Hematopoietic multipotent progenitor cell treated with erythropoietin and hydrocortisone succinate and interleukin-3 and kit ligand, for 4 days (in vitro differentiated cells): ENCODE data around the gene ZSCAN30.
A peak's percentile ranks its signal among the peaks of the same experiment; 100 is the strongest.

Source experiments
- DNase-seq: peaks from one replicate; pipeline ENCODE4 v3.0.0-alpha.2; 2015

Gene ZSCAN30

GRCh38 chr18:35278085-35278484 is 11.9 kb downstream of the ZSCAN30 start:
- no peak for DNase-seq

GRCh38 chr18:35277633-35278032 is 12.4 kb downstream of the ZSCAN30 start:
- DNase-seq: no peak

GRCh38 chr18:35276267-35276666 is 13.8 kb downstream of the ZSCAN30 start:
- no peak for DNase-seq

- no peak for DNase-seq
Measured at GRCh38 chr18:35271656-35272055, 18.4 kb downstream of the ZSCAN30 start.

GRCh38 chr18:35268821-35269220 is 21.2 kb downstream of the ZSCAN30 start:
- peak; percentile 52 for DNase-seq

GRCh38 chr18:35267809-35268208 is 22.2 kb downstream of the ZSCAN30 start:
- no peak for DNase-seq

GRCh38 chr18:35267161-35267651 is 22.8 kb downstream of the ZSCAN30 start:
- peak; percentile 85 for DNase-seq

GRCh38 chr18:35264409-35264808 is 25.6 kb downstream of the ZSCAN30 start:
- no peak for DNase-seq

GRCh38 chr18:35256947-35257346 is 33.1 kb downstream of the ZSCAN30 start:
- no peak for DNase-seq

GRCh38 chr18:35253655-35254287 is 36.3 kb downstream of the ZSCAN30 start:
- DNase-seq: no peak

GRCh38 chr18:35252466-35252865 is 37.6 kb downstream of the ZSCAN30 start:
- no peak for DNase-seq

- DNase-seq: no peak
Measured at GRCh38 chr18:35248429-35248828, 41.6 kb downstream of the ZSCAN30 start.

GRCh38 chr18:35247412-35248249 is 42.4 kb downstream of the ZSCAN30 start:
- no peak for DNase-seq

- DNase-seq: no peak
Measured at GRCh38 chr18:35246831-35247230, 43.2 kb downstream of the ZSCAN30 start.

- DNase-seq: no peak
Measured at GRCh38 chr18:35245719-35246317, 44.2 kb downstream of the ZSCAN30 start.

- no peak for DNase-seq
Measured at GRCh38 chr18:35244671-35245070, 45.4 kb downstream of the ZSCAN30 start.

GRCh38 chr18:35242426-35242825 is 47.6 kb downstream of the ZSCAN30 start:
- DNase-seq: no peak

GRCh38 chr18:35241448-35241804 is 48.6 kb downstream of the ZSCAN30 start:
- DNase-seq: peak; percentile 33

- DNase-seq: peak; percentile 99
Measured at GRCh38 chr18:35240664-35241447, 49.2 kb downstream of the ZSCAN30 start, which contains the start of gene ZNF397. TSS of gene ZNF397 (plus strand) at chr18:35241034. CDS start at chr18:35242471, 1,437 bp downstream.

- no peak for DNase-seq
Measured at GRCh38 chr18:35239314-35239713, 50.7 kb downstream of the ZSCAN30 start.

GRCh38 chr18:35236571-35237363 is 53.3 kb downstream of the ZSCAN30 start:
- no peak for DNase-seq

GRCh38 chr18:35231052-35231451 is 59.0 kb downstream of the ZSCAN30 start:
- peak; percentile 92 for DNase-seq
